Measurements from ENCODE around the gene SMIM15. TPM values are rescaled to one million over a fixed set of nuclear protein-coding genes. Genes with fewer than 3 reads are reported as not detected.

Gene SMIM15
- total and polyA plus RNA-seq, 2 of the 13 experiments (the other 11 are each of a cell fraction or from before 2014, with no cell fraction given): 12.7 to 58.2 TPM

DNA sequence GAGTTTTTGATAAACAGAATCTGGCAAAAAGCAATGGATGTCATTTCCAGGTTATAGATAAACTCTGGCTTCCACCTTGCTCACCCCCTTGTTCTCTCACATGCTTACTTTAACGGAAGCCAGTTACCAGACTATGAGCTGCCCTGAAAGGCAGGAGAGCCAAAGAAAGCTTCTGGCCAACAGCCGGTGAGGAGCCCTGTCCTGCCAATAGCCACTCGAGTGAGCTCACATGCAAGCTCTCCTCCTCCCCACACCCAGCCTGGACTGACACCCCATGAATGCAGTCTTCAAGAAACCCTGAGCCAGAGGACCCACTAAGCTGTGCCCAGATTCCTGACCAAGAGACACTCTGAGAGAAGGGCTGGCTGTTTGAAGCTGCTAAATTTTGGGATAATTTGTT, 14.4 kb upstream of the SMIM15 start:
- POLR2A ChIA-PET: no interaction called here
- no peak for ATAC-seq
- no peaks in the 10 kb centered on the region for H4K20me1 ChIP-seq (ENCODE audit: insufficient read depth, low read length)
- no peaks in the 10 kb centered on the region for H3K4me1 ChIP-seq (ENCODE audit: insufficient read depth, low read length)
- CTCF ChIA-PET (ENCODE audit: low intra/inter-chr PET ratio, low total read pairs): no interaction called here
- in situ Hi-C loops (cut with HindIII; ENCODE audit: extremely low pct_ligation_motif_present, low pct_unique_long_range_greater_than_20kb): no loop called here
- intact Hi-C loops (cut with micrococcal nuclease; ENCODE audit: unreplicated experiment): no loop called here
- no peak overlapping the region for H3K4me2 ChIP-seq (ENCODE audit: low read depth, low read length)
- no peak for DNase-seq (ENCODE audit: low spot score)
- H3K9me3 ChIP-seq (ENCODE audit: low read length): no peaks in the 10 kb centered on the region
- H3K27me3 ChIP-seq (ENCODE audit: control insufficient read depth in 1 of 2, insufficient read depth in 2 of 2, low read length in 2 of 2): no peaks in the 10 kb centered on the region; a peak in 1 of 5 replicates
- H3K27ac ChIP-seq (ENCODE audit: extremely low read length, insufficient read depth, low read length): no peak overlapping the region
- no peak for FAIRE-seq
- WGBS (ENCODE audit: low lambda C conversion rate): 21% methylated on average over 3 of the region's 3 CpGs
- TF ChIP-seq ZMYM2 (CRISPR knock-in tag; IDR thresholded peaks at IDR 0.05): no peak
- no peak for TF ChIP-seq MED1 (CRISPR knock-in tag; IDR thresholded peaks at IDR 0.05)
- no peak for TF ChIP-seq ZKSCAN8 (CRISPR knock-in tag; IDR thresholded peaks at IDR 0.05; ENCODE audit: borderline replicate concordance)
- TF ChIP-seq, protein P1, sequence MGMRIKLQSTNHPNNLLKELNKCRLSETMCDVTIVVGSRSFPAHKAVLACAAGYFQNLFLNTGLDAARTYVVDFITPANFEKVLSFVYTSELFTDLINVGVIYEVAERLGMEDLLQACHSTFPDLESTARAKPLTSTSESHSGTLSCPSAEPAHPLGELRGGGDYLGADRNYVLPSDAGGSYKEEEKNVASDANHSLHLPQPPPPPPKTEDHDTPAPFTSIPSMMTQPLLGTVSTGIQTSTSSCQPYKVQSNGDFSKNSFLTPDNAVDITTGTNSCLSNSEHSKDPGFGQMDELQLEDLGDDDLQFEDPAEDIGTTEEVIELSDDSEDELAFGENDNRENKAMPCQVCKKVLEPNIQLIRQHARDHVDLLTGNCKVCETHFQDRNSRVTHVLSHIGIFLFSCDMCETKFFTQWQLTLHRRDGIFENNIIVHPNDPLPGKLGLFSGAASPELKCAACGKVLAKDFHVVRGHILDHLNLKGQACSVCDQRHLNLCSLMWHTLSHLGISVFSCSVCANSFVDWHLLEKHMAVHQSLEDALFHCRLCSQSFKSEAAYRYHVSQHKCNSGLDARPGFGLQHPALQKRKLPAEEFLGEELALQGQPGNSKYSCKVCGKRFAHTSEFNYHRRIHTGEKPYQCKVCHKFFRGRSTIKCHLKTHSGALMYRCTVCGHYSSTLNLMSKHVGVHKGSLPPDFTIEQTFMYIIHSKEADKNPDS (CRISPR knock-in tag; IDR thresholded peaks at IDR 0.05): no peak
- no peak for TF ChIP-seq ZMAT5 (CRISPR knock-in tag; IDR thresholded peaks at IDR 0.05; ENCODE audit: borderline replicate concordance, low read depth)
- TF ChIP-seq GABPA (IDR thresholded peaks at IDR 0.05; ENCODE audit: low read depth, low read length): no peak
- no peak for TF ChIP-seq GABPA (CRISPR knock-in tag; IDR thresholded peaks at IDR 0.05; ENCODE audit: low read depth)
- no peak for TF ChIP-seq MEIS1 (CRISPR knock-in tag; IDR thresholded peaks at IDR 0.05; ENCODE audit: borderline replicate concordance)
- TF ChIP-seq ZNF567 (CRISPR knock-in tag; IDR thresholded peaks at IDR 0.05; ENCODE audit: borderline replicate concordance): no peak
- TF ChIP-seq CEBPB (IDR thresholded peaks at IDR 0.05; ENCODE audit: borderline replicate concordance, low read depth, low read length): no peak
- TF ChIP-seq, protein P2, sequence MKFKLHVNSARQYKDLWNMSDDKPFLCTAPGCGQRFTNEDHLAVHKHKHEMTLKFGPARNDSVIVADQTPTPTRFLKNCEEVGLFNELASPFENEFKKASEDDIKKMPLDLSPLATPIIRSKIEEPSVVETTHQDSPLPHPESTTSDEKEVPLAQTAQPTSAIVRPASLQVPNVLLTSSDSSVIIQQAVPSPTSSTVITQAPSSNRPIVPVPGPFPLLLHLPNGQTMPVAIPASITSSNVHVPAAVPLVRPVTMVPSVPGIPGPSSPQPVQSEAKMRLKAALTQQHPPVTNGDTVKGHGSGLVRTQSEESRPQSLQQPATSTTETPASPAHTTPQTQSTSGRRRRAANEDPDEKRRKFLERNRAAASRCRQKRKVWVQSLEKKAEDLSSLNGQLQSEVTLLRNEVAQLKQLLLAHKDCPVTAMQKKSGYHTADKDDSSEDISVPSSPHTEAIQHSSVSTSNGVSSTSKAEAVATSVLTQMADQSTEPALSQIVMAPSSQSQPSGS (CRISPR knock-in tag; IDR thresholded peaks at IDR 0.05): no peak
- no peaks in the 10 kb centered on the region for H3K36me3 ChIP-seq (replicated peaks in 1 of 2; ENCODE audit: control insufficient read depth in 1 of 2, insufficient read depth in 2 of 2, low read length in 2 of 2)
- no peaks in the 10 kb centered on the region for H3K79me2 ChIP-seq (ENCODE audit: insufficient read depth, low read length)
- no peak overlapping the region for H3K9ac ChIP-seq (ENCODE audit: insufficient read depth, low read depth, low read length)
- H3K4me3 ChIP-seq (replicated peaks in 1 of 3; ENCODE audit: insufficient read depth in 1 of 3, low read depth in 2 of 3, low read length in 3 of 3): no peak overlapping the region
- no peak overlapping the region for H2AFZ ChIP-seq (ENCODE audit: low read length)
- BruUV-seq (replicated peaks): no TSS peak
